CD14-positive monocyte (primary cell): ENCODE data around the gene NRP2. TPM values are rescaled to one million over a fixed set of nuclear protein-coding genes. Genes with fewer than 3 reads are reported as not detected.

Experiments used
- DNase-seq, 3 donors: peaks; one replicate each; pipeline ENCODE4 v3.0.0-alpha.2; 2011 to 2022
- H2AFZ ChIP-seq: 2 replicates; pipeline ENCODE4 v1.6.0; 2012; ENCODE audit warnings: mild to moderate bottlenecking, low read depth, low read length, inconsistent platforms; ENCODE audit not compliant: insufficient read depth, poor library complexity, severe bottlenecking
- H3K27ac ChIP-seq, 2 donors: 1 replicate in 1 of 2; 2 replicates in 1 of 2; pipeline ENCODE4 v1.5.1; 2012 to 2013; ENCODE audit warnings: low read length in 2 of 2, control low read depth in 1 of 2, inconsistent platforms in 1 of 2, low read depth in 1 of 2, mild to moderate bottlenecking in 1 of 2
- H3K27me3 ChIP-seq, 2 donors: one replicate each; pipeline versions ENCODE4 v1.6.0 to v1.6.1; 2011 to 2013; ENCODE audit warnings: low read length in 2 of 2; ENCODE audit not compliant: control insufficient read depth in 2 of 2, insufficient read depth in 2 of 2
- H3K36me3 ChIP-seq, 2 donors: replicated peaks in 1 of 2; 1 replicate in 1 of 2; 2 replicates in 1 of 2; pipeline versions ENCODE4 v1.5.1 to v1.6.1; 2012 to 2013; ENCODE audit warnings: low read length in 2 of 2, control low read depth in 1 of 2, inconsistent platforms in 1 of 2, mild to moderate bottlenecking in 1 of 2; ENCODE audit not compliant: insufficient read depth in 2 of 2, control insufficient read depth in 1 of 2
- H3K4me1 ChIP-seq, 2 donors: 1 replicate in 1 of 2; 2 replicates in 1 of 2; pipeline versions ENCODE4 v1.5.1 to v1.6.1; 2012 to 2013; ENCODE audit warnings: low read length in 2 of 2, control low read depth in 1 of 2, inconsistent platforms in 1 of 2, mild to moderate bottlenecking in 1 of 2, moderate library complexity in 1 of 2; ENCODE audit not compliant: insufficient read depth in 2 of 2, control insufficient read depth in 1 of 2
- H3K4me2 ChIP-seq: replicated peaks from 2 replicates; pipeline ENCODE3; 2012; ENCODE audit warnings: low read length, moderate library complexity, mild to moderate bottlenecking; ENCODE audit not compliant: poor library complexity, severe bottlenecking; ENCODE audit errors: extremely low read depth
- H3K4me3 ChIP-seq, 3 experiments: fragments of 200-600 bp in 1 of 3; sonication (generic) in 1 of 3; replicated peaks in 1 of 3; 1 replicate in 2 of 3; 2 replicates in 1 of 3; pipeline ENCODE4 v1.5.1; 2011 to 2013; ENCODE audit warnings: low read length in 3 of 3, mild to moderate bottlenecking in 3 of 3, control low read depth in 2 of 3, low read depth in 2 of 3, inconsistent platforms in 1 of 3, moderate library complexity in 1 of 3
- H3K79me2 ChIP-seq: 2 replicates; pipeline ENCODE4 v1.6.0; 2012; ENCODE audit warnings: mild to moderate bottlenecking, control low read depth, inconsistent platforms, low read length, moderate library complexity; ENCODE audit not compliant: insufficient read depth
- H3K9ac ChIP-seq: 2 replicates; pipeline ENCODE4 v1.6.0; 2017; ENCODE audit warnings: low read length, mild to moderate bottlenecking; ENCODE audit not compliant: insufficient read depth, poor library complexity, severe bottlenecking
- H3K9me3 ChIP-seq, 2 donors: replicated peaks in 1 of 2; 1 replicate in 1 of 2; 2 replicates in 1 of 2; pipeline versions ENCODE4 v1.5.1 to v1.6.1; 2012 to 2013; ENCODE audit warnings: low read length in 2 of 2, control low read depth in 1 of 2; ENCODE audit not compliant: control insufficient read depth in 1 of 2, insufficient read depth in 1 of 2
- H4K20me1 ChIP-seq: 2 replicates; pipeline ENCODE4 v1.6.0; 2012; ENCODE audit warnings: mild to moderate bottlenecking, low read length, control low read depth, moderate library complexity; ENCODE audit not compliant: insufficient read depth
- H3K27ac Mint-ChIP-seq, 7 donors: one replicate each; pipeline ENCODE4 v1.8.0; 2020; ENCODE audit warnings: mild to moderate bottlenecking in 7 of 7, mixed read lengths in 7 of 7, moderate library complexity in 6 of 7, inconsistent platforms in 2 of 7
- H3K27me3 Mint-ChIP-seq, 3 donors: one replicate each; pipeline ENCODE4 v1.8.0; 2021 to 2022; ENCODE audit warnings: low read depth in 3 of 3, mild to moderate bottlenecking in 3 of 3, mixed read lengths in 3 of 3, moderate library complexity in 3 of 3, inconsistent platforms in 1 of 3
- H3K36me3 Mint-ChIP-seq, 2 donors: one replicate each; pipeline ENCODE4 v1.8.0; 2020; ENCODE audit warnings: mixed read lengths in 2 of 2, inconsistent platforms in 1 of 2, mild to moderate bottlenecking in 1 of 2
- H3K4me1 Mint-ChIP-seq: one replicate; pipeline ENCODE4 v1.8.0; 2020; ENCODE audit warnings: mild to moderate bottlenecking, mixed read lengths
- H3K4me3 Mint-ChIP-seq, 2 donors: one replicate each; pipeline ENCODE4 v1.8.0; 2020; ENCODE audit warnings: mild to moderate bottlenecking in 2 of 2, mixed read lengths in 2 of 2, moderate library complexity in 1 of 2
- H3K9me3 Mint-ChIP-seq, 7 donors: one replicate each; pipeline ENCODE4 v1.8.0; 2020 to 2022; ENCODE audit warnings: mixed read lengths in 7 of 7, mild to moderate bottlenecking in 6 of 7, moderate library complexity in 6 of 7, inconsistent platforms in 2 of 7
- WGBS: methylation state at CpG from one replicate; pipeline ENCODE4 v1.1.5; 2013; ENCODE audit warnings: missing lambda C conversion rate; ENCODE audit not compliant: insufficient coverage; 5-methylcytosine and 5-hydroxymethylcytosine counted together
- intact Hi-C, 2 donors: fragments of 100-400 bp; cut with micrococcal nuclease; formaldehyde crosslinking; loops; one replicate each; pipeline versions ENCODE4 v1.15.0 to v1.15.1; 2023
- polyA plus RNA-seq, 3 donors: library from polyadenylated mRNA; depleted of rRNA in 1 of 3; unstranded in 2 of 3; stranded (reverse) in 1 of 3; fragments of 300-500 nt in 2 of 3; fragments of >200 nt in 1 of 3; fragmentation: Illumina TruSeq in 2 of 3; gene quantifications; 1 replicate in 2 of 3; 2 replicates in 1 of 3; pipeline ENCODE4 v1.2.3, GENCODE V29; 2012 to 2021
- TF ChIP-seq, protein P1 (sequence below): fragments of 200-600 bp; IDR thresholded peaks from one replicate; pipeline ENCODE4 v1.8.0; 2022; ENCODE audit warnings: antibody characterized with exemption, mild to moderate bottlenecking

Gene NRP2
- polyA plus RNA-seq, 3 donors = 0.97 to 3.3 (median 1.6) TPM

GRCh38 chr2:205836477-205837221 is 154.3 kb downstream of the NRP2 start:
- TF ChIP-seq, protein P1, sequence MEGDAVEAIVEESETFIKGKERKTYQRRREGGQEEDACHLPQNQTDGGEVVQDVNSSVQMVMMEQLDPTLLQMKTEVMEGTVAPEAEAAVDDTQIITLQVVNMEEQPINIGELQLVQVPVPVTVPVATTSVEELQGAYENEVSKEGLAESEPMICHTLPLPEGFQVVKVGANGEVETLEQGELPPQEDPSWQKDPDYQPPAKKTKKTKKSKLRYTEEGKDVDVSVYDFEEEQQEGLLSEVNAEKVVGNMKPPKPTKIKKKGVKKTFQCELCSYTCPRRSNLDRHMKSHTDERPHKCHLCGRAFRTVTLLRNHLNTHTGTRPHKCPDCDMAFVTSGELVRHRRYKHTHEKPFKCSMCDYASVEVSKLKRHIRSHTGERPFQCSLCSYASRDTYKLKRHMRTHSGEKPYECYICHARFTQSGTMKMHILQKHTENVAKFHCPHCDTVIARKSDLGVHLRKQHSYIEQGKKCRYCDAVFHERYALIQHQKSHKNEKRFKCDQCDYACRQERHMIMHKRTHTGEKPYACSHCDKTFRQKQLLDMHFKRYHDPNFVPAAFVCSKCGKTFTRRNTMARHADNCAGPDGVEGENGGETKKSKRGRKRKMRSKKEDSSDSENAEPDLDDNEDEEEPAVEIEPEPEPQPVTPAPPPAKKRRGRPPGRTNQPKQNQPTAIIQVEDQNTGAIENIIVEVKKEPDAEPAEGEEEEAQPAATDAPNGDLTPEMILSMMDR = no peak
- Histone ChIP-seq H3K27ac (no peak overlapping the region), H3K9ac (no peak overlapping the region), H3K27me3 (no peaks in the 10 kb centered on the region), H3K9me3 (no peaks in the 10 kb centered on the region), H3K4me3 (no peak overlapping the region), H4K20me1 (no peaks in the 10 kb centered on the region), H2AFZ (no peak overlapping the region), H3K79me2 (no peaks in the 10 kb centered on the region), H3K36me3 (no peaks in the 10 kb centered on the region), H3K4me2 (no peak overlapping the region), H3K4me1 (no peaks in the 10 kb centered on the region)
- no peaks in the 10 kb centered on the region for H3K4me1 Mint-ChIP-seq
- peaks cover 4 to 15% (median 7%) of the 10 kb centered on the region in 7 donors for H3K9me3 Mint-ChIP-seq
- 100% methylated on average over 4 of the region's 13 CpGs for WGBS
- DNase-seq = no peak
- intact Hi-C loops = no loop called here
- no peaks in the 10 kb centered on the region for H3K36me3 Mint-ChIP-seq
- H3K27me3 Mint-ChIP-seq = peaks cover 0 to 3% (median 2%) of the 10 kb centered on the region in 3 donors
- no peak overlapping the region for H3K27ac Mint-ChIP-seq
- no peak overlapping the region for H3K4me3 Mint-ChIP-seq

GRCh38 chr2:205837663-205838062 is 155.4 kb downstream of the NRP2 start:
- H3K4me3 Mint-ChIP-seq = no peak overlapping the region
- Histone ChIP-seq H4K20me1 (no peaks in the 10 kb centered on the region), H3K27me3 (no peaks in the 10 kb centered on the region), H2AFZ (no peak overlapping the region), H3K9ac (no peak overlapping the region), H3K27ac (no peak overlapping the region), H3K4me3 (no peak overlapping the region), H3K4me2 (no peak overlapping the region), H3K4me1 (no peaks in the 10 kb centered on the region), H3K9me3 (no peaks in the 10 kb centered on the region), H3K79me2 (no peaks in the 10 kb centered on the region), H3K36me3 (no peaks in the 10 kb centered on the region)
- TF ChIP-seq, protein P1 = no peak
- peaks cover 0 to 3% (median 2%) of the 10 kb centered on the region in 3 donors for H3K27me3 Mint-ChIP-seq
- DNase-seq = no peak
- no peaks in the 10 kb centered on the region for H3K36me3 Mint-ChIP-seq
- no peak overlapping the region for H3K27ac Mint-ChIP-seq
- intact Hi-C loops = no loop called here
- peaks cover 6 to 15% (median 7%) of the 10 kb centered on the region in 7 donors for H3K9me3 Mint-ChIP-seq
- H3K4me1 Mint-ChIP-seq = no peaks in the 10 kb centered on the region
- 100% methylated on average over 1 of the region's 1 CpG for WGBS
